IPS-18c (cell line): ENCODE measurements around the gene KBTBD7.
"Not testable (repeated sequence)": the region's sequence is repeated elsewhere in the genome, so short reads cannot be mapped to it uniquely, and the experiment has no call there.

Experiments
- H3K4me3 ChIP-seq: 2 replicates; pipeline ENCODE4 v1.7.0; 2013; ENCODE audit warnings: low read depth, mild to moderate bottlenecking, low read length, moderate library complexity; ENCODE audit not compliant: insufficient read depth
- H3K9me3 ChIP-seq: one replicate; pipeline ENCODE4 v1.6.1; 2013; ENCODE audit warnings: mild to moderate bottlenecking, low read length, moderate library complexity; ENCODE audit not compliant: control insufficient read depth, insufficient read depth

The KBTBD7 gene

GRCh38 chr13:41203810-41204209, 9.4 kb upstream of the KBTBD7 start:
- no peaks in the 10 kb centered on the region for H3K9me3 ChIP-seq
- no peak overlapping the region for H3K4me3 ChIP-seq

GRCh38 chr13:41200126-41200525, 5.8 kb upstream of the KBTBD7 start:
- H3K4me3 ChIP-seq = no peak overlapping the region
- no peaks in the 10 kb centered on the region for H3K9me3 ChIP-seq

- no peak overlapping the region for H3K4me3 ChIP-seq
- no peaks in the 10 kb centered on the region for H3K9me3 ChIP-seq
Observed at GRCh38 chr13:41199526-41199925, 5.2 kb upstream of the KBTBD7 start.

- H3K4me3 ChIP-seq = no peak overlapping the region
Observed at GRCh38 chr13:41199079-41199478, 4.7 kb upstream of the KBTBD7 start.

GRCh38 chr13:41196620-41197019, 2.3 kb upstream of the KBTBD7 start:
- no peaks in the 10 kb centered on the region for H3K9me3 ChIP-seq
- no peak overlapping the region for H3K4me3 ChIP-seq

More at GRCh38 chr13:41199079-41199478, 4.7 kb upstream of the KBTBD7 start:
- no peaks in the 10 kb centered on the region for H3K9me3 ChIP-seq

- Histone ChIP-seq H3K4me3 (no peak overlapping the region), H3K9me3 (no peaks in the 10 kb centered on the region)
Observed at GRCh38 chr13:41196011-41196410, 1.6 kb upstream of the KBTBD7 start.

- H3K4me3 ChIP-seq = no peak overlapping the region
Observed at GRCh38 chr13:41193469-41193868, 900 bp downstream of the KBTBD7 start.

GRCh38 chr13:41188584-41188983, 5.8 kb downstream of the KBTBD7 start:
- H3K9me3 ChIP-seq = no peaks in the 10 kb centered on the region
- no peak overlapping the region for H3K4me3 ChIP-seq

More at GRCh38 chr13:41193469-41193868, 900 bp downstream of the KBTBD7 start:
- no peaks in the 10 kb centered on the region for H3K9me3 ChIP-seq

GRCh38 chr13:41186481-41186880, 7.9 kb downstream of the KBTBD7 start:
- Histone ChIP-seq H3K4me3 (no peak overlapping the region), H3K9me3 (no peaks in the 10 kb centered on the region)

- Histone ChIP-seq H3K9me3 (no peaks in the 10 kb centered on the region), H3K4me3 (no peak overlapping the region)
Observed at GRCh38 chr13:41182231-41182630, 12.1 kb downstream of the KBTBD7 start.

GRCh38 chr13:41179593-41180250, 14.6 kb downstream of the KBTBD7 start:
- Histone ChIP-seq H3K4me3 (no peak overlapping the region), H3K9me3 (peaks cover 3% of the 10 kb centered on the region)

- no peak overlapping the region for H3K4me3 ChIP-seq
- peaks cover 7% of the 10 kb centered on the region for H3K9me3 ChIP-seq
Observed at GRCh38 chr13:41178040-41178439, 16.3 kb downstream of the KBTBD7 start.

- no peak overlapping the region for H3K4me3 ChIP-seq
- peaks cover 9% of the 10 kb centered on the region for H3K9me3 ChIP-seq
Observed at GRCh38 chr13:41177616-41178015, 16.8 kb downstream of the KBTBD7 start.

- not testable (repeated sequence) for H3K9me3 ChIP-seq, H3K4me3 ChIP-seq
Observed at GRCh38 chr13:41175576-41175975, 18.8 kb downstream of the KBTBD7 start.

- Histone ChIP-seq H3K9me3 (no peaks in the 10 kb centered on the region), H3K4me3 (no peak overlapping the region)
Observed at GRCh38 chr13:41162151-41162550, 32.2 kb downstream of the KBTBD7 start.

- Histone ChIP-seq H3K4me3 (no peak overlapping the region), H3K9me3 (no peaks in the 10 kb centered on the region)
Observed at GRCh38 chr13:41159174-41159573, 35.2 kb downstream of the KBTBD7 start.

GRCh38 chr13:41157048-41157717, 37.2 kb downstream of the KBTBD7 start:
- no peaks in the 10 kb centered on the region for H3K9me3 ChIP-seq

GRCh38 chr13:41156620-41157019, 37.7 kb downstream of the KBTBD7 start:
- H3K4me3 ChIP-seq = no peak overlapping the region
- no peaks in the 10 kb centered on the region for H3K9me3 ChIP-seq

More at GRCh38 chr13:41157048-41157717, 37.2 kb downstream of the KBTBD7 start:
- H3K4me3 ChIP-seq = no peak overlapping the region
